HepG2 (cell line): ENCODE measurements around the gene ACSL5. TPM values are rescaled to one million over a fixed set of nuclear protein-coding genes. Genes with fewer than 3 reads are reported as not detected.

ENCODE experiments used
- ATAC-seq: fragments of 200-7000 bp; cut with Tn5 transposase; 3 replicates; pipeline ENCODE4 v1.9.1; 2020; ENCODE audit warnings: mild to moderate bottlenecking, moderate library complexity
- BruUV-seq: library from RNA; stranded (reverse); fragments of 400-500 nt; replicated peaks from 2 replicates; lab custom pipeline; 2021; lab: Mats Ljungman, UMichigan
- CTCF ChIA-PET: fragments of 300-600 bp; formaldehyde crosslinking; extraction: SDS; loops from one replicate; lab custom pipeline; 2021; ENCODE audit warnings: low total read pairs, inconsistent platforms, low intra/inter-chr PET ratio; lab: Yijun Ruan, JAX
- POLR2A ChIA-PET: fragments of 350-600 bp; sonication (Branson Sonifier 250); formaldehyde crosslinking; loops from one replicate; lab custom pipeline; 2020; ENCODE audit warnings: antibody characterized with exemption, inconsistent platforms; lab: Yijun Ruan, JAX
- DNase-seq: peaks from one replicate; pipeline ENCODE4 v3.0.0-alpha.2; 2015; ENCODE audit warnings: low spot score
- FAIRE-seq: peaks from 3 replicates; lab custom pipeline; 2011; peaks lifted over from hg19 to GRCh38; lab: Jason Lieb, UNC
- H2AFZ ChIP-seq: one replicate; pipeline ENCODE4 v1.6.1; 2011; ENCODE audit warnings: low read length, inconsistent platforms
- H3K27ac ChIP-seq: fragments of 300-600 bp; 3 replicates; pipeline ENCODE4 v1.8.0; 2011; ENCODE audit warnings: mixed run types, mild to moderate bottlenecking, mixed read lengths, low read length, inconsistent platforms; ENCODE audit not compliant: insufficient read depth; ENCODE audit errors: extremely low read length
- H3K27me3 ChIP-seq, 2 experiments: fragments of 200-600 bp in 1 of 2; 2 replicates in 1 of 2; 3 replicates in 1 of 2; pipeline versions ENCODE4 v1.6.0 to v1.8.0; 2011; ENCODE audit warnings: low read length in 2 of 2, mild to moderate bottlenecking in 2 of 2, moderate library complexity in 2 of 2, inconsistent platforms in 1 of 2; ENCODE audit not compliant: insufficient read depth in 2 of 2, control insufficient read depth in 1 of 2
- H3K36me3 ChIP-seq, 2 experiments: fragments of 200-600 bp in 1 of 2; replicated peaks in 1 of 2; 2 replicates in 1 of 2; 3 replicates in 1 of 2; pipeline versions ENCODE4 v1.5.1 to v1.8.0; 2011; ENCODE audit warnings: low read length in 2 of 2, inconsistent platforms in 1 of 2; ENCODE audit not compliant: insufficient read depth in 2 of 2, control insufficient read depth in 1 of 2
- H3K4me1 ChIP-seq: 2 replicates; pipeline ENCODE4 v1.5.1; 2012; ENCODE audit warnings: low read length, inconsistent platforms; ENCODE audit not compliant: insufficient read depth
- H3K4me2 ChIP-seq: 2 replicates; pipeline ENCODE4 v1.6.0; 2011; ENCODE audit warnings: low read depth, low read length, inconsistent platforms
- H3K4me3 ChIP-seq, 3 experiments: fragments of 200-600 bp in 1 of 3; sonication (generic), shearing (Covaris generic) in 1 of 3; replicated peaks in 1 of 3; 2 replicates each; pipeline ENCODE4 v1.5.1; 2011 to 2016; ENCODE audit warnings: low read length in 3 of 3, inconsistent platforms in 2 of 3, low read depth in 2 of 3, mild to moderate bottlenecking in 2 of 3, control low read depth in 1 of 3, mixed read lengths in 1 of 3; ENCODE audit not compliant: insufficient read depth in 1 of 3
- H3K79me2 ChIP-seq: one replicate; pipeline ENCODE4 v1.6.1; 2011; ENCODE audit warnings: low read length, inconsistent platforms; ENCODE audit not compliant: insufficient read depth
- H3K9ac ChIP-seq: 2 replicates; pipeline ENCODE4 v1.6.0; 2011; ENCODE audit warnings: mild to moderate bottlenecking, low read depth, low read length, inconsistent platforms; ENCODE audit not compliant: insufficient read depth
- H3K9me3 ChIP-seq: 2 replicates; pipeline ENCODE4 v1.5.1; 2012; ENCODE audit warnings: mild to moderate bottlenecking, low read length
- H4K20me1 ChIP-seq: 2 replicates; pipeline ENCODE4 v1.6.0; 2011; ENCODE audit warnings: inconsistent platforms, mild to moderate bottlenecking, low read length, moderate library complexity; ENCODE audit not compliant: insufficient read depth
- GLMP ChIP-seq: sonication (generic); formaldehyde crosslinking; IDR thresholded peaks from 2 replicates; pipeline ENCODE4 v1.9.0; 2021; ENCODE audit warnings: missing genetic modification reagents, mild to moderate bottlenecking, borderline replicate concordance
- MED8 ChIP-seq: sonication (generic); formaldehyde crosslinking; IDR thresholded peaks from 2 replicates; pipeline ENCODE4 v1.8.1; 2023; ENCODE audit warnings: mild to moderate bottlenecking, missing genetic modification reagents; ENCODE audit not compliant: insufficient replicate concordance
- MIER2 ChIP-seq: IDR thresholded peaks from 2 replicates; pipeline ENCODE4 v1.6.1; 2016; ENCODE audit warnings: missing biosample characterization, missing genetic modification reagents
- REST ChIP-seq, 2 experiments: IDR thresholded peaks; 2 replicates each; pipeline ENCODE4 v1.6.1; 2011 to 2012; ENCODE audit warnings: low read length in 2 of 2, borderline replicate concordance in 1 of 2, low read depth in 1 of 2, mild to moderate bottlenecking in 1 of 2, moderate library complexity in 1 of 2
- ZFP90 ChIP-seq: sonication (generic); formaldehyde crosslinking; IDR thresholded peaks from 2 replicates; pipeline ENCODE4 v1.8.0; 2022; ENCODE audit warnings: missing genetic modification reagents, mild to moderate bottlenecking, inconsistent platforms, borderline replicate concordance
- WGBS: methylation state at CpG from one replicate; pipeline ENCODE4 v1.1.6; 2017; ENCODE audit warnings: low lambda C conversion rate; 5-methylcytosine and 5-hydroxymethylcytosine counted together
- in situ Hi-C: cut with HindIII; loops from 2 replicates; pipeline ENCODE4 v1.10.0; 2017; ENCODE audit warnings: low pct_unique_long_range_greater_than_20kb; ENCODE audit not compliant: extremely low pct_ligation_motif_present
- intact Hi-C: fragments of 100-400 bp; cut with micrococcal nuclease; formaldehyde crosslinking; loops from one replicate; pipeline ENCODE4 v1.10.0; 2022; ENCODE audit not compliant: unreplicated experiment
- polyA plus RNA-seq, 8 experiments: library from polyadenylated mRNA; depleted of rRNA in 3 of 8; stranded (reverse) in 7 of 8; unstranded in 1 of 8; fragments of >200 nt; fragmentation: Illumina TruSeq in 4 of 8; extraction: Trizol in 4 of 8; gene quantifications; 2 replicates each; pipeline versions ENCODE4 v1.2.1 to v1.2.3, GENCODE V29; 2011 to 2016; ENCODE audit warnings: low read depth in 4 of 8, missing spikeins in 1 of 8, mixed read lengths in 1 of 8; ENCODE audit not compliant: insufficient read depth in 1 of 8
- total RNA-seq, 5 experiments: library from RNA; depleted of rRNA; stranded (reverse); fragments of >200 nt; fragmentation: Illumina TruSeq; extraction: Trizol; gene quantifications; 2 replicates each; pipeline ENCODE4 v1.2.3, GENCODE V29; 2016; ENCODE audit warnings: low read depth in 1 of 5

Gene ACSL5
- total and polyA plus RNA-seq, 2 of the 13 experiments (the other 11 are each of a cell fraction or from before 2014, with no cell fraction given), result 56.4 to 82.5 TPM

GRCh38 chr10:112467541-112468075 lies 93.7 kb downstream of the ACSL5 start:
- Histone ChIP-seq H2AFZ (no peak overlapping the region), H3K9ac (no peak overlapping the region), H3K36me3 (peaks cover 7 to 25% of the 10 kb centered on the region in 2 experiments; a peak in 4 of 5 replicates), H4K20me1 (no peaks in the 10 kb centered on the region), H3K27ac (no peak overlapping the region), H3K4me1 (0 out of 2 replicates have a peak, but pooled peaks cover 8% of the 10 kb centered on the region), H3K4me3 (no peak overlapping the region), H3K79me2 (no peaks in the 10 kb centered on the region), H3K9me3 (no peaks in the 10 kb centered on the region), H3K4me2 (no peak overlapping the region), H3K27me3 (no peaks in the 10 kb centered on the region)
- DNase-seq, result no peak
- BruUV-seq, result no TSS peak
- no peak for FAIRE-seq
- in situ Hi-C loops (no loop called here), intact Hi-C loops (no loop called here)
- ChIA-PET CTCF (no interaction called here), POLR2A (no interaction called here)
- peak; percentile 77; the same call in 1 of the 2 replicates for TF ChIP-seq MIER2 (CRISPR knock-in tag)
- peak in 1 of 2 experiments; percentile 87 for TF ChIP-seq REST (IDR thresholded peaks at IDR 0.05; ENCODE audit: borderline replicate concordance in 1 of 2, low read depth in 1 of 2, low read length in 2 of 2)
- TF ChIP-seq MED8 (CRISPR knock-in tag), result no peak
- no peak for TF ChIP-seq ZFP90 (CRISPR knock-in tag)
- no peak for TF ChIP-seq GLMP (CRISPR knock-in tag)
- ATAC-seq, result no peak
- WGBS, result 98% methylated on average over 1 of the region's 1 CpG
